Vagina (tissue), 2 donors: ENCODE measurements around the gene FAM171A1. TPM values are rescaled to one million over a fixed set of nuclear protein-coding genes. Genes with fewer than 3 reads are reported as not detected.
A peak's percentile ranks its signal among the peaks of the same experiment; 100 is the strongest.

Source experiments
- DNase-seq, 2 donors: peaks; one replicate each; pipeline ENCODE4 v3.0.0-alpha.2; 2017; ENCODE audit errors: extremely low spot score in 2 of 2
- H3K27ac ChIP-seq: fragments of 200-600 bp; sonication (generic); one replicate; pipeline ENCODE4 v1.5.1; 2019
- H3K27me3 ChIP-seq: fragments of 200-600 bp; sonication (generic); one replicate; pipeline ENCODE4 v1.5.1; 2019
- H3K36me3 ChIP-seq, 2 donors: fragments of 200-600 bp; sonication (generic); one replicate each; pipeline ENCODE4 v1.5.1; 2017 to 2019
- H3K4me1 ChIP-seq: fragments of 200-600 bp; sonication (generic); one replicate; pipeline ENCODE4 v1.5.1; 2019
- H3K4me3 ChIP-seq, 2 donors: fragments of 200-600 bp; sonication (generic); 1 replicate in 1 of 2; 2 replicates in 1 of 2; pipeline ENCODE4 v1.5.1; 2016 to 2019
- H3K9me3 ChIP-seq: fragments of 200-600 bp; sonication (generic); one replicate; pipeline ENCODE4 v1.5.1; 2019
- CTCF ChIP-seq, 3 experiments: fragments of 450-650 bp in 2 of 3; fragments of 200-600 bp in 1 of 3; sonication (generic) in 1 of 3; IDR thresholded peaks; one replicate each; pipeline ENCODE4 v1.5.1; 2017 to 2019; ENCODE audit warnings: antibody characterized with exemption in 3 of 3, mild to moderate bottlenecking in 2 of 3, moderate library complexity in 2 of 3
- POLR2A ChIP-seq, 2 donors: fragments of 450-650 bp; IDR thresholded peaks; one replicate each; pipeline ENCODE4 v1.6.1; 2017; ENCODE audit warnings: antibody characterized with exemption in 2 of 2, mild to moderate bottlenecking in 2 of 2, moderate library complexity in 2 of 2
- POLR2AphosphoS5 ChIP-seq, 2 donors: sonication (generic); formaldehyde crosslinking; IDR thresholded peaks; one replicate each; pipeline ENCODE4 v1.9.0; 2017; ENCODE audit warnings: antibody characterized with exemption in 2 of 2, mild to moderate bottlenecking in 2 of 2, low read depth in 1 of 2; ENCODE audit not compliant: insufficient read depth in 1 of 2
- intact Hi-C: fragments of 100-400 bp; cut with DNase I; formaldehyde crosslinking; loops from one replicate; pipeline ENCODE4 v1.15.1; 2023
- total RNA-seq: library from RNA; depleted of rRNA; stranded (reverse); fragments of >200 nt; gene quantifications from one replicate; pipeline ENCODE4 v1.2.3, GENCODE V29; 2016

FAM171A1 gene
- total RNA-seq, 1 donor from 2014 or later, result 8.6 TPM

GRCh38 chr10:15180736-15181135 is 190.4 kb downstream of the FAM171A1 start:
- Histone ChIP-seq H3K4me3 (no peak overlapping the region), H3K27ac (no peak overlapping the region), H3K27me3 (no peaks in the 10 kb centered on the region), H3K9me3 (no peaks in the 10 kb centered on the region), H3K4me1 (no peaks in the 10 kb centered on the region), H3K36me3 (no peaks in the 10 kb centered on the region)
- TF ChIP-seq CTCF (IDR thresholded peaks at IDR 0.05) (no peak), POLR2A (IDR thresholded peaks at IDR 0.05) (no peak), POLR2AphosphoS5 (IDR thresholded peaks at IDR 0.05; ENCODE audit: insufficient read depth in 1 of 2, low read depth in 1 of 2) (no peak)
- intact Hi-C loops, result no loop called here
- no peak for DNase-seq

GRCh38 chr10:15176269-15176668 is 194.8 kb downstream of the FAM171A1 start:
- TF ChIP-seq POLR2A (IDR thresholded peaks at IDR 0.05), result no peak
- TF ChIP-seq POLR2AphosphoS5 (IDR thresholded peaks at IDR 0.05; ENCODE audit: insufficient read depth in 1 of 2, low read depth in 1 of 2), result no peak
- no peak for TF ChIP-seq CTCF (IDR thresholded peaks at IDR 0.05)
- no peaks in the 10 kb centered on the region for H3K36me3 ChIP-seq
- no peaks in the 10 kb centered on the region for H3K4me1 ChIP-seq
- no peaks in the 10 kb centered on the region for H3K27me3 ChIP-seq
- no peaks in the 10 kb centered on the region for H3K9me3 ChIP-seq
- no peak overlapping the region for H3K4me3 ChIP-seq
- no peak for DNase-seq
- no peak overlapping the region for H3K27ac ChIP-seq
- intact Hi-C loops, result no loop called here

- H3K9me3 ChIP-seq, result no peaks in the 10 kb centered on the region
- no peak for DNase-seq
- no peak overlapping the region for H3K27ac ChIP-seq
- no peak overlapping the region for H3K4me3 ChIP-seq
- no peaks in the 10 kb centered on the region for H3K4me1 ChIP-seq
- TF ChIP-seq POLR2A (IDR thresholded peaks at IDR 0.05) (no peak), POLR2AphosphoS5 (IDR thresholded peaks at IDR 0.05; ENCODE audit: insufficient read depth in 1 of 2, low read depth in 1 of 2) (no peak), CTCF (IDR thresholded peaks at IDR 0.05) (no peak)
- H3K36me3 ChIP-seq, result no peaks in the 10 kb centered on the region
- H3K27me3 ChIP-seq, result no peaks in the 10 kb centered on the region
- intact Hi-C loops, result no loop called here
These were observed 195.5 kb downstream of the FAM171A1 start for GRCh38 chr10:15175587-15175986.

- Histone ChIP-seq H3K36me3 (no peaks in the 10 kb centered on the region), H3K27ac (no peak overlapping the region), H3K27me3 (no peaks in the 10 kb centered on the region), H3K4me1 (peaks cover 11% of the 10 kb centered on the region), H3K4me3 (no peak overlapping the region), H3K9me3 (no peaks in the 10 kb centered on the region)
- DNase-seq, result no peak
- intact Hi-C loops, result no loop called here
- TF ChIP-seq POLR2AphosphoS5 (IDR thresholded peaks at IDR 0.05; ENCODE audit: insufficient read depth in 1 of 2, low read depth in 1 of 2) (no peak), CTCF (IDR thresholded peaks at IDR 0.05) (no peak), POLR2A (IDR thresholded peaks at IDR 0.05) (no peak)
These were observed 198.7 kb downstream of the FAM171A1 start for GRCh38 chr10:15172306-15172840.

GRCh38 chr10:15169555-15170401 is 201.3 kb downstream of the FAM171A1 start:
- H3K36me3 ChIP-seq, result no peaks in the 10 kb centered on the region
- peaks cover 25% of the 10 kb centered on the region for H3K4me1 ChIP-seq
- no peaks in the 10 kb centered on the region for H3K9me3 ChIP-seq
- peak overlapping the region; percentile 32 for H3K27ac ChIP-seq
- no peak for TF ChIP-seq CTCF (IDR thresholded peaks at IDR 0.05)
- no peak for TF ChIP-seq POLR2AphosphoS5 (IDR thresholded peaks at IDR 0.05; ENCODE audit: insufficient read depth in 1 of 2, low read depth in 1 of 2)
- no peak for TF ChIP-seq POLR2A (IDR thresholded peaks at IDR 0.05)
- peak in 1 of 2 donors; percentile 91 for DNase-seq
- intact Hi-C loops, result no loop called here
- H3K4me3 ChIP-seq, result peak overlapping the region; percentile 10 to 38
- no peaks in the 10 kb centered on the region for H3K27me3 ChIP-seq
